ENCODE results near the gene IGFBP2.

Gene IGFBP2

DNA sequence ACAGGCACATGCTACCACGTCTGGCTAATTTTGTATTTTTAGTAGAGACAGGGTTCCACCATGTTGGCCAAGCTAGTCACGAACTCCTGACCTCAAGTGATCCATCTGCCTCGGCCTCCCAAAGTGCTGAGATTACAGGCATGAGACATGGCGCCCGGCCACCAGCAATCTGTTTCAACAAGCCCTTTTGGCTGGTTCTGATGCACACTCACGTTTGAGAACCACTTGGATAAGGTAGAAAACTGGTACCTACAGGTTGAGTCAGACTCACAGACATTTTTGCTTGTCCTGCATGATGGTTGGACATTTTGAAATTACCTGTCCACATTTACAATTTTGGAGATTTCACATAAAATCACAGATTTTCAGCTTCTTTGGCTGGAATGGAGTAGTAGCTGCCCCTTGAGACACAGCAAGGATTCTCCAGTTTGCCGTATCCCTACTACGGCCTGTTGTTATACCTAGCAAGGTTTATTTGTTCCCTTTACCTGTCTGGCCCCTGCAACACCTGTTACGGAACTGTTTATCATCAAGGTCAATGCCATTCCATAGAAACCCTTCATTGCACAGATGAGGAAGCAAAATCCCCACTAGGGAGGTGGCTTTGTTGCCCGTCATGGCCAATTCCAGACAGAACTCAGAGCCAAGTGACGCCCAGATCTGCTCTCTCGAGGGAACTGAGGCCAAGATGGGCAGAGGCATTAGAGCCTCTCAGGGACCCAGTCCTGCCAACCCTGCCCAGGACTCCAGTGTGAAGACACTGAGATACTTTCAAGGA, 31.4 kb upstream of the IGFBP2 start:
- POLR2A ChIA-PET, result no interaction called here
- no peak for DNase-seq (ENCODE audit: extremely low spot score)
- CTCF ChIA-PET, result no interaction called here
- no peak for TF ChIP-seq NFRKB (IDR thresholded peaks at IDR 0.05)
- no peak for TF ChIP-seq TARDBP (IDR thresholded peaks at IDR 0.05)
- TF ChIP-seq FOXK2 (IDR thresholded peaks at IDR 0.05), result no peak
- no peak for TF ChIP-seq PKNOX1 (IDR thresholded peaks at IDR 0.05)
- TF ChIP-seq ARNT (IDR thresholded peaks at IDR 0.05), result no peak
- no peak for TF ChIP-seq BHLHE40 (IDR thresholded peaks at IDR 0.05; ENCODE audit: borderline replicate concordance)
- TF ChIP-seq SP1 (IDR thresholded peaks at IDR 0.05), result no peak
- TF ChIP-seq CTBP1 (IDR thresholded peaks at IDR 0.05; ENCODE audit: borderline replicate concordance), result no peak
- no peak for TF ChIP-seq ELF4 (IDR thresholded peaks at IDR 0.05)
- no peak for TF ChIP-seq ZNF384 (IDR thresholded peaks at IDR 0.05)
- TF ChIP-seq L3MBTL2 (conservative IDR thresholded peaks at IDR 0.05), result no peak
- TF ChIP-seq FOXM1 (IDR thresholded peaks at IDR 0.05; ENCODE audit: borderline replicate concordance), result no peak
- no peak for TF ChIP-seq FOXA1 (IDR thresholded peaks at IDR 0.05)
- TF ChIP-seq HDGF (IDR thresholded peaks at IDR 0.05; ENCODE audit: borderline replicate concordance), result no peak
- TF ChIP-seq LEF1 (IDR thresholded peaks at IDR 0.05; ENCODE audit: borderline replicate concordance), result no peak
- no peak for TF ChIP-seq SUZ12 (IDR thresholded peaks at IDR 0.05)

- ChIA-PET CTCF (no interaction called here), POLR2A (no interaction called here)
- no peak for TF ChIP-seq HDGF (IDR thresholded peaks at IDR 0.05; ENCODE audit: borderline replicate concordance)
- peak; percentile 62; the same call in 1 of the 2 replicates for TF ChIP-seq PKNOX1 (IDR thresholded peaks at IDR 0.05)
- DNase-seq (ENCODE audit: extremely low spot score), result no peak
Measured at GRCh38 chr2:216603010-216603883, 30.0 kb upstream of the IGFBP2 start.

DNA sequence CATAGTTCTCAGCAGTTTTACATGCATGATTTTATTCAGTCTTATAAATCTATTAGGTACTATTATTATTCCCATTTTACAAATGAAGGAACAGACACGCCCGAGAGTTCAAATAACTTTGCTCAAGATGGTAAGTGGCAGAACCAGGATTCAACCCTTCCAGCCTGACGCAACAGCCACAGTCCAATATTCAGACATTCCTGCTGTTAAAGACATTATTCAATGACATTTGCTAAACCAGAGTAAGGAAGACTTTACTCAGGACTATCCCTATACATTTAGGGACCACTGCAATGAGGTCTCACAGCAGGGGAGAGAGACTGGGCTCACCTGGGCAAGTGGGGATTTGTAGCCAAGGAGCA, 29.4 kb upstream of the IGFBP2 start:
- CTCF ChIA-PET, result no interaction called here
- TF ChIP-seq FOXA1 (IDR thresholded peaks at IDR 0.05) (no peak), LEF1 (IDR thresholded peaks at IDR 0.05; ENCODE audit: borderline replicate concordance) (no peak), FOXM1 (IDR thresholded peaks at IDR 0.05; ENCODE audit: borderline replicate concordance) (no peak), NFRKB (IDR thresholded peaks at IDR 0.05) (no peak), L3MBTL2 (conservative IDR thresholded peaks at IDR 0.05) (no peak), ZNF384 (IDR thresholded peaks at IDR 0.05) (no peak), TARDBP (IDR thresholded peaks at IDR 0.05) (no peak), BHLHE40 (IDR thresholded peaks at IDR 0.05; ENCODE audit: borderline replicate concordance) (no peak), FOXK2 (IDR thresholded peaks at IDR 0.05) (no peak)
- DNase-seq (ENCODE audit: extremely low spot score), result no peak
- POLR2A ChIA-PET, result no interaction called here

DNA sequence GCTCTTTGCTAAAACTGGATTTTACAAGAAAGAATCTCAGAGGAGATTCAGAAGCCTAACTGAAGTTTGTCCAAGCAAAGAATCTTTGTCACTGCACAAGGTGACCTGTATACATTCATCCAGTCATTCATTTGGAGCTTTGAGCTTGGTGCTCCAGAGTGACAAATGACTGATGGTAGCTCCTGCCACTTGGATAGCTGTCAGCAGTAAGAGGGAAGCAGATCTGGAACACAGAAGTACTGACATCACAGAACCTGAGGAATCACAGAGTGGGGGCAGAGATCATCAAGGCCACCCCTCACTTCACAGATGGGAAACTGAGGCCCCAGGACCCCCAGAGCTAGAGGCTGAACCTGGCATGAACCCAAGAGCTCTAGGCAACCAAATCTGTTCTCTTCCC, 28.8 kb upstream of the IGFBP2 start:
- CTCF ChIA-PET, result interaction anchor here (0.6 kb wide), 1 partner anchor 81 kb away, joined by 3 read pairs; no protein-coding TSS in a partner anchor
- POLR2A ChIA-PET, result no interaction called here
- TF ChIP-seq ZNF384 (IDR thresholded peaks at IDR 0.05) (no peak), FOXA1 (IDR thresholded peaks at IDR 0.05) (no peak), BHLHE40 (IDR thresholded peaks at IDR 0.05; ENCODE audit: borderline replicate concordance) (no peak), NFRKB (IDR thresholded peaks at IDR 0.05) (no peak), CTBP1 (IDR thresholded peaks at IDR 0.05; ENCODE audit: borderline replicate concordance) (no peak), HDGF (IDR thresholded peaks at IDR 0.05; ENCODE audit: borderline replicate concordance) (no peak), ARNT (IDR thresholded peaks at IDR 0.05) (no peak), LEF1 (IDR thresholded peaks at IDR 0.05; ENCODE audit: borderline replicate concordance) (no peak), ELF4 (IDR thresholded peaks at IDR 0.05) (no peak), FOXK2 (IDR thresholded peaks at IDR 0.05) (no peak)
- DNase-seq (ENCODE audit: extremely low spot score), result no peak

GRCh38 chr2:216606551-216607276, 26.5 kb upstream of the IGFBP2 start:
- DNase-seq (ENCODE audit: extremely low spot score), result no peak
- POLR2A ChIA-PET, result no interaction called here
- CTCF ChIA-PET, result no interaction called here
- TF ChIP-seq FOXK2 (IDR thresholded peaks at IDR 0.05), result no peak
- TF ChIP-seq CTBP1 (IDR thresholded peaks at IDR 0.05; ENCODE audit: borderline replicate concordance), result no peak
- TF ChIP-seq HDGF (IDR thresholded peaks at IDR 0.05; ENCODE audit: borderline replicate concordance), result no peak
- TF ChIP-seq SUZ12 (IDR thresholded peaks at IDR 0.05), result no peak
- no peak for TF ChIP-seq ZNF384 (IDR thresholded peaks at IDR 0.05)

GRCh38 chr2:216607277-216607560, 26.0 kb upstream of the IGFBP2 start:
- POLR2A ChIA-PET, result no interaction called here
- no peak for TF ChIP-seq SP1 (IDR thresholded peaks at IDR 0.05)
- TF ChIP-seq ELF4 (IDR thresholded peaks at IDR 0.05), result no peak
- TF ChIP-seq FOXM1 (IDR thresholded peaks at IDR 0.05; ENCODE audit: borderline replicate concordance), result no peak
- no peak for DNase-seq (ENCODE audit: extremely low spot score)
- CTCF ChIA-PET, result no interaction called here

GRCh38 chr2:216608525-216608924, 24.7 kb upstream of the IGFBP2 start:
- no peak for TF ChIP-seq CTBP1 (IDR thresholded peaks at IDR 0.05; ENCODE audit: borderline replicate concordance)
- TF ChIP-seq ELF4 (IDR thresholded peaks at IDR 0.05), result no peak
- TF ChIP-seq L3MBTL2 (conservative IDR thresholded peaks at IDR 0.05), result no peak
- TF ChIP-seq SUZ12 (IDR thresholded peaks at IDR 0.05), result no peak
- TF ChIP-seq FOXM1 (IDR thresholded peaks at IDR 0.05; ENCODE audit: borderline replicate concordance), result no peak
- TF ChIP-seq LEF1 (IDR thresholded peaks at IDR 0.05; ENCODE audit: borderline replicate concordance), result no peak
- CTCF ChIA-PET, result no interaction called here
- DNase-seq (ENCODE audit: extremely low spot score), result no peak
- POLR2A ChIA-PET, result no interaction called here

Measured in HEK293T (cell line).